GM19468 (cell line): Measurements from ENCODE around the gene MICALL2.
"Not testable (repeated sequence)": the region's sequence is repeated elsewhere in the genome, so short reads cannot be mapped to it uniquely, and the experiment has no call there.

Experiments used
- ATAC-seq: cut with Tn5 transposase; IDR thresholded peaks from one replicate; pipeline ENCODE4 v1.9.1; 2021; ENCODE audit warnings: mild to moderate bottlenecking, moderate library complexity, moderate number of reproducible peaks; ENCODE audit not compliant: unreplicated experiment; ENCODE audit errors: extremely low read depth

MICALL2 gene

GRCh38 chr7:1450431-1450830, 8.8 kb downstream of the MICALL2 start:
- no peak for ATAC-seq

- ATAC-seq: no peak
Observed at GRCh38 chr7:1449951-1450350, 9.3 kb downstream of the MICALL2 start.

GRCh38 chr7:1449501-1449900, 9.8 kb downstream of the MICALL2 start:
- no peak for ATAC-seq

GRCh38 chr7:1448958-1449357, 10.3 kb downstream of the MICALL2 start:
- no peak for ATAC-seq

GRCh38 chr7:1447551-1448244, 11.6 kb downstream of the MICALL2 start:
- ATAC-seq: no peak

GRCh38 chr7:1447112-1447511, 12.2 kb downstream of the MICALL2 start:
- no peak for ATAC-seq

- ATAC-seq: no peak
Observed at GRCh38 chr7:1446620-1447032, 12.6 kb downstream of the MICALL2 start.

- ATAC-seq: not testable (repeated sequence)
Observed at GRCh38 chr7:1446026-1446425, 13.2 kb downstream of the MICALL2 start.

- ATAC-seq: no peak
Observed at GRCh38 chr7:1445341-1445740, 13.9 kb downstream of the MICALL2 start.

GRCh38 chr7:1444925-1445322, 14.3 kb downstream of the MICALL2 start:
- ATAC-seq: no peak

GRCh38 chr7:1444214-1444924, 14.9 kb downstream of the MICALL2 start:
- ATAC-seq: no peak

GRCh38 chr7:1443587-1444200, 15.6 kb downstream of the MICALL2 start:
- ATAC-seq: not testable (repeated sequence)

GRCh38 chr7:1442355-1443124, 16.7 kb downstream of the MICALL2 start:
- no peak for ATAC-seq

- no peak for ATAC-seq
Observed at GRCh38 chr7:1441615-1442354, 17.5 kb downstream of the MICALL2 start.

- ATAC-seq: no peak
Observed at GRCh38 chr7:1440620-1441019, 18.6 kb downstream of the MICALL2 start.

GRCh38 chr7:1439373-1440363, 19.6 kb downstream of the MICALL2 start:
- ATAC-seq: no peak

- ATAC-seq: no peak
Observed at GRCh38 chr7:1438821-1439220, 20.4 kb downstream of the MICALL2 start.

- no peak for ATAC-seq
Observed at GRCh38 chr7:1438208-1438607, 21.1 kb downstream of the MICALL2 start.
